ENCODE measurements around the gene MANSC4. TPM values are rescaled to one million over a fixed set of nuclear protein-coding genes. Genes with fewer than 3 reads are reported as not detected.

MANSC4 gene
- total and polyA plus RNA-seq, 3 experiments from 2014 or later, result not detected

DNA sequence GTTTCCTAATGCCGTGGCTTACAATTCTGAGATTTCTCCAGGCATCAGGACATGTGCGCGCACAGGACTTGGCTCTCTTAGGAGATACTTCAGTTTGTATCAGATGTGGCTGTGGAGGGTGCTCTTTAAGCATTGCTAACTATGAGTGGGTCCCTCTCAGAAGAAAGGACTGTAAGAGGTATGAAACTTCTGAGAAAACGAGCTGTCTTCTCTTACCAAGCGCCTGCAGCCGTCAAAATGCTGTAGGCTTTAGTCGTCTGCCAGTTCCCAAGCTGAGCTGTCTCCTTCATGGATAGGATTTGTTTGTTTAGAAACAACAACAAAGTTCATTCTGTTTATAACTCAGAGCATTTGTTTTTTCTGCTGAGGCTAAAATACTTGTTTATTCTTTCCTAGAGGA lies 16.1 kb upstream of the MANSC4 start:
- Histone ChIP-seq H3K27me3 (ENCODE audit: insufficient read depth, low read length, poor library complexity, severe bottlenecking) (no peaks in the 10 kb centered on the region), H3K4me3 (ENCODE audit: low read length) (no peak overlapping the region), H3K4me1 (ENCODE audit: insufficient read depth, low read length) (peaks cover 10% of the 10 kb centered on the region), H3K9me3 (ENCODE audit: low read length) (no peaks in the 10 kb centered on the region), H3K36me3 (ENCODE audit: insufficient read depth, low read length) (peaks cover 5% of the 10 kb centered on the region), H3K27ac (ENCODE audit: low read depth, low read length) (no peak overlapping the region)
- DNase-seq, result no peak
- no peak overlapping the region for H3K4me3 Mint-ChIP-seq
- no peaks in the 10 kb centered on the region for H3K27me3 Mint-ChIP-seq
- ChIA-PET POLR2A (no interaction called here), CTCF (no interaction called here)
- H3K4me1 Mint-ChIP-seq, result peaks cover 6 to 15% (median 9%) of the 10 kb centered on the region in 3 donors
- no peaks in the 10 kb centered on the region for H3K9me3 Mint-ChIP-seq
- peak overlapping the region in 1 of 8 donors; percentile 62 for H3K27ac Mint-ChIP-seq
- peaks cover 10 to 67% (median 20%) of the 10 kb centered on the region in 3 donors for H3K36me3 Mint-ChIP-seq

GRCh38 chr12:27794818-27795584 lies 15.0 kb upstream of the MANSC4 start:
- ChIA-PET CTCF (interaction anchor here (1.0 kb wide), 1 partner anchor 11 kb away, joined by 3 read pairs; no protein-coding TSS in a partner anchor), POLR2A (no interaction called here)
- DNase-seq, result no peak
- H3K27me3 ChIP-seq (ENCODE audit: insufficient read depth, low read length, poor library complexity, severe bottlenecking), result no peaks in the 10 kb centered on the region
- H3K27me3 Mint-ChIP-seq, result no peaks in the 10 kb centered on the region
- H3K27ac Mint-ChIP-seq, result peak overlapping the region in 2 of 8 donors; percentile 1
- H3K4me3 Mint-ChIP-seq, result no peak overlapping the region
- H3K36me3 ChIP-seq (ENCODE audit: insufficient read depth, low read length), result peaks cover 5% of the 10 kb centered on the region
- H3K4me1 ChIP-seq (ENCODE audit: insufficient read depth, low read length), result peaks cover under 1% of the 10 kb centered on the region
- H3K9me3 Mint-ChIP-seq, result no peaks in the 10 kb centered on the region
- no peak overlapping the region for H3K4me3 ChIP-seq (ENCODE audit: low read length)
- no peaks in the 10 kb centered on the region for H3K9me3 ChIP-seq (ENCODE audit: low read length)
- peaks cover 10 to 72% (median 22%) of the 10 kb centered on the region in 3 donors for H3K36me3 Mint-ChIP-seq
- H3K4me1 Mint-ChIP-seq, result peaks cover 0 to 9% (median 1%) of the 10 kb centered on the region in 3 donors
- H3K27ac ChIP-seq (ENCODE audit: low read depth, low read length), result no peak overlapping the region

GRCh38 chr12:27790179-27790578 lies 10.1 kb upstream of the MANSC4 start:
- H3K9me3 Mint-ChIP-seq, result no peaks in the 10 kb centered on the region
- Histone ChIP-seq H3K4me1 (ENCODE audit: insufficient read depth, low read length) (no peaks in the 10 kb centered on the region), H3K27ac (ENCODE audit: low read depth, low read length) (no peak overlapping the region), H3K36me3 (ENCODE audit: insufficient read depth, low read length) (no peaks in the 10 kb centered on the region), H3K4me3 (ENCODE audit: low read length) (no peak overlapping the region), H3K9me3 (ENCODE audit: low read length) (no peaks in the 10 kb centered on the region), H3K27me3 (ENCODE audit: insufficient read depth, low read length, poor library complexity, severe bottlenecking) (no peaks in the 10 kb centered on the region)
- no peak for DNase-seq
- H3K36me3 Mint-ChIP-seq, result peaks cover 10 to 50% (median 20%) of the 10 kb centered on the region in 3 donors
- ChIA-PET POLR2A (no interaction called here), CTCF (no interaction called here)
- H3K4me1 Mint-ChIP-seq, result peaks cover 22 to 47% (median 39%) of the 10 kb centered on the region in 3 donors
- no peak overlapping the region for H3K4me3 Mint-ChIP-seq
- no peaks in the 10 kb centered on the region for H3K27me3 Mint-ChIP-seq
- H3K27ac Mint-ChIP-seq, result peak overlapping the region in 2 of 8 donors; percentile 12 to 24

DNA sequence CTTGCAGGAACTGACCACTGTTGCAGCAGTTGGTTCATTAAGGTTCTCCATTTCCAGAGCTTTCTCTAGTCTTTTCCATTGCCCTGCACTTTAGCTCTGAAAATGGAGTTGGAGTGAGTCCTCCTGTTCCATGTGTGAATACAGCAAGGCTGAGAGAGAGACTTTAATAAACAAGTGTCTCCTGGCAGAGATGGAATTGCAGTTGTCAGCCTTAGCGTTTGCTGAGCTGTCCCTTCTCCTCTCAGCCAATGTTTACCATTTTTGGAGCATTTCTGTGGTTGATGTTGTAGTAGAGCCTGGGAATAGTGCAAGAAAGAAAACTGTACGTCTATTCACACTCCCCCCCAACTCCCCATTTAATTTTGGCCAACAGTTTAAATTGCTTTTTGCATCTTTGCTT lies 7.5 kb upstream of the MANSC4 start:
- Mint-ChIP-seq H3K4me3 (no peak overlapping the region), H3K4me1 (peaks cover 33 to 64% (median 58%) of the 10 kb centered on the region in 3 donors), H3K9me3 (no peaks in the 10 kb centered on the region), H3K27me3 (no peaks in the 10 kb centered on the region), H3K36me3 (peaks cover 10 to 36% (median 24%) of the 10 kb centered on the region in 3 donors), H3K27ac (no peak overlapping the region)
- Histone ChIP-seq H3K4me1 (ENCODE audit: insufficient read depth, low read length) (peaks cover under 1% of the 10 kb centered on the region), H3K9me3 (ENCODE audit: low read length) (no peaks in the 10 kb centered on the region), H3K27me3 (ENCODE audit: insufficient read depth, low read length, poor library complexity, severe bottlenecking) (no peaks in the 10 kb centered on the region), H3K27ac (ENCODE audit: low read depth, low read length) (no peak overlapping the region), H3K4me3 (ENCODE audit: low read length) (no peak overlapping the region), H3K36me3 (ENCODE audit: insufficient read depth, low read length) (no peaks in the 10 kb centered on the region)
- DNase-seq, result no peak
- CTCF ChIA-PET, result no interaction called here
- POLR2A ChIA-PET, result no interaction called here

DNA sequence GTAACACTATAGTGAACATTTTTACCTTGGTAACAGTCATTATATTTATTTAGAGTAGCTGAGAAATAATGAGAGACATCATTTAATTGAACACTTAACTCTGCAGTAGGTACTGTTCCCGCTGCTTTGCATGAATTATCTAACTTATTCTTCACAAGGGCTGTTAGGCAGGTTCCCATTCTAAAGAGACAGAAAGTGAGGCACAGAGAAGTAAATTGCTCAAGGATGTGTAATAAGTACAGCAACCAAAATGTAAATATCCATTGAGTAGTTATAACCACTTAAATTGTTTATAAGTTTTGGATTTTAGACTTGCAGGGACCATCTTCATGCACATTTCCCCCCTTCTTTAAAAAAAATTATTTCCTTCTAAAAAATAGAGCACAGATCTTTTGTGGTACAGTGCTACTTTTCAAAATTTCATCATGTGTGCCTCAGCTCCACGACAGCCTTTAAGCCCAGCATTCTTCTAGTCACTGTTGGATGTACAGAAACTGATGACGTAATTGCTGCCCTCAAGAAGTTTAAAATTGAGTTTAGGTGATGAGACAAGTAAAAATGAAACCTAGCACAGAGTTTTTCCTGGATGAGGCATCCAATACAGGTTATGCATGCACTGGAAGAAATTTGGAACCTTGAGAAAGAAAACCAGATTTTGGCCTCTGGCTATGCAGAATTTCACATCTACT lies 6.0 kb upstream of the MANSC4 start:
- H3K27me3 Mint-ChIP-seq, result no peaks in the 10 kb centered on the region
- POLR2A ChIA-PET, result no interaction called here
- Histone ChIP-seq H3K36me3 (ENCODE audit: insufficient read depth, low read length) (no peaks in the 10 kb centered on the region), H3K27me3 (ENCODE audit: insufficient read depth, low read length, poor library complexity, severe bottlenecking) (no peaks in the 10 kb centered on the region), H3K27ac (ENCODE audit: low read depth, low read length) (no peak overlapping the region), H3K9me3 (ENCODE audit: low read length) (no peaks in the 10 kb centered on the region), H3K4me1 (ENCODE audit: insufficient read depth, low read length) (peaks cover 16% of the 10 kb centered on the region), H3K4me3 (ENCODE audit: low read length) (no peak overlapping the region)
- H3K9me3 Mint-ChIP-seq, result no peaks in the 10 kb centered on the region
- peaks cover 0 to 23% (median 22%) of the 10 kb centered on the region in 3 donors for H3K36me3 Mint-ChIP-seq
- DNase-seq, result no peak
- H3K4me3 Mint-ChIP-seq, result no peak overlapping the region
- H3K27ac Mint-ChIP-seq, result no peak overlapping the region
- CTCF ChIA-PET, result no interaction called here
- H3K4me1 Mint-ChIP-seq, result peaks cover 47 to 75% (median 73%) of the 10 kb centered on the region in 3 donors

- peak overlapping the region in 3 of 8 donors; percentile 27 to 75 (median 56) for H3K27ac Mint-ChIP-seq
- peak overlapping the region; percentile 41 to 91 (median 83) for H3K4me3 Mint-ChIP-seq
- Histone ChIP-seq H3K36me3 (ENCODE audit: insufficient read depth, low read length) (no peaks in the 10 kb centered on the region), H3K9me3 (ENCODE audit: low read length) (no peaks in the 10 kb centered on the region), H3K27ac (ENCODE audit: low read depth, low read length) (no peak overlapping the region), H3K27me3 (ENCODE audit: insufficient read depth, low read length, poor library complexity, severe bottlenecking) (no peaks in the 10 kb centered on the region), H3K4me3 (ENCODE audit: low read length) (no peak overlapping the region), H3K4me1 (ENCODE audit: insufficient read depth, low read length) (peaks cover 27% of the 10 kb centered on the region)
- ChIA-PET CTCF (no interaction called here), POLR2A (no interaction called here)
- H3K4me1 Mint-ChIP-seq, result peaks cover 39 to 63% (median 53%) of the 10 kb centered on the region in 3 donors
- no peaks in the 10 kb centered on the region for H3K9me3 Mint-ChIP-seq
- no peaks in the 10 kb centered on the region for H3K27me3 Mint-ChIP-seq
- DNase-seq, result no peak
- H3K36me3 Mint-ChIP-seq, result peaks cover 0 to 11% (median 10%) of the 10 kb centered on the region in 3 donors
Measured at GRCh38 chr12:27782481-27782880, 2.4 kb upstream of the MANSC4 start.

GRCh38 chr12:27781680-27782079 lies 1.6 kb upstream of the MANSC4 start:
- Mint-ChIP-seq H3K27ac (peak overlapping the region in 3 of 8 donors; percentile 56 to 79 (median 78)), H3K9me3 (no peaks in the 10 kb centered on the region), H3K36me3 (peaks cover 0 to 11% (median 10%) of the 10 kb centered on the region in 3 donors), H3K4me3 (peak overlapping the region; percentile 82 to 91 (median 83)), H3K4me1 (peaks cover 38 to 58% (median 51%) of the 10 kb centered on the region in 3 donors), H3K27me3 (no peaks in the 10 kb centered on the region)
- CTCF ChIA-PET, result no interaction called here
- Histone ChIP-seq H3K4me1 (ENCODE audit: insufficient read depth, low read length) (peaks cover 27% of the 10 kb centered on the region), H3K27me3 (ENCODE audit: insufficient read depth, low read length, poor library complexity, severe bottlenecking) (no peaks in the 10 kb centered on the region), H3K36me3 (ENCODE audit: insufficient read depth, low read length) (no peaks in the 10 kb centered on the region), H3K4me3 (ENCODE audit: low read length) (no peak overlapping the region), H3K9me3 (ENCODE audit: low read length) (no peaks in the 10 kb centered on the region), H3K27ac (ENCODE audit: low read depth, low read length) (no peak overlapping the region)
- POLR2A ChIA-PET, result no interaction called here
- DNase-seq, result no peak
